HFFc6 (cell line): ENCODE measurements around the gene FOXC1. TPM values are rescaled to one million over a fixed set of nuclear protein-coding genes. Genes with fewer than 3 reads are reported as not detected.

Experiments used
- DNase-seq: peaks from one replicate; pipeline ENCODE4 v3.0.0-alpha.2; 2018
- H3K27ac Mint-ChIP-seq: 2 replicates; pipeline ENCODE4 v1.8.0; 2020; ENCODE audit warnings: mild to moderate bottlenecking, mixed read lengths
- H3K27me3 Mint-ChIP-seq: 2 replicates; pipeline ENCODE4 v1.8.0; 2021; ENCODE audit warnings: mild to moderate bottlenecking, moderate library complexity, mixed read lengths; ENCODE audit not compliant: insufficient read depth
- H3K36me3 Mint-ChIP-seq: 2 replicates; pipeline ENCODE4 v1.8.0; 2021; ENCODE audit warnings: low read depth, mixed read lengths
- H3K4me1 Mint-ChIP-seq: 2 replicates; pipeline ENCODE4 v1.8.0; 2020; ENCODE audit warnings: low read depth, mixed read lengths
- H3K4me3 Mint-ChIP-seq: 2 replicates; pipeline ENCODE4 v1.8.0; 2020; ENCODE audit warnings: mild to moderate bottlenecking, moderate library complexity, mixed read lengths
- H3K9me3 Mint-ChIP-seq: 2 replicates; pipeline ENCODE4 v1.8.0; 2020; ENCODE audit warnings: mild to moderate bottlenecking, mixed read lengths
- CTCF ChIP-seq: fragments of 200-600 bp; sonication (generic); IDR thresholded peaks from 2 replicates; pipeline ENCODE4 v1.5.0; 2021; ENCODE audit warnings: antibody characterized with exemption, mild to moderate bottlenecking
- total RNA-seq, 6 experiments: library from RNA; stranded (reverse); fragmentation: NEBNext Ultra II Directional; extraction: Animal tissue kit (Norgen Biotek cat#: 25700); gene quantifications; 2 replicates in 1 of 6; 3 replicates in 5 of 6; pipeline ENCODE4 v1.2.3, GENCODE V29; 2021

Gene FOXC1
- total RNA-seq, 6 experiments from 2014 or later: 15.8 to 18.0 (median 16.9) TPM

GRCh38 chr6:1622220-1622850, 12.6 kb downstream of the FOXC1 start:
- H3K27ac Mint-ChIP-seq: no peak overlapping the region
- peaks cover 8% of the 10 kb centered on the region for H3K4me1 Mint-ChIP-seq
- no peak overlapping the region for H3K4me3 Mint-ChIP-seq

GRCh38 chr6:1622851-1623768, 13.4 kb downstream of the FOXC1 start:
- Mint-ChIP-seq H3K9me3 (no peaks in the 10 kb centered on the region), H3K36me3 (no peaks in the 10 kb centered on the region; the same call in 1 of the 2 replicates), H3K27me3 (no peaks in the 10 kb centered on the region; the same call in 1 of the 2 replicates), H3K4me3 (peak overlapping the region; percentile 64), H3K27ac (no peak overlapping the region), H3K4me1 (peaks cover 8% of the 10 kb centered on the region)
- no peak for DNase-seq
- no peak for TF ChIP-seq CTCF

More at GRCh38 chr6:1622220-1622850, 12.6 kb downstream of the FOXC1 start:
- H3K9me3 Mint-ChIP-seq: no peaks in the 10 kb centered on the region
- TF ChIP-seq CTCF: no peak
- H3K36me3 Mint-ChIP-seq: no peaks in the 10 kb centered on the region; the same call in 1 of the 2 replicates
- no peaks in the 10 kb centered on the region for H3K27me3 Mint-ChIP-seq
- DNase-seq: no peak

GRCh38 chr6:1623769-1624057, 14.0 kb downstream of the FOXC1 start:
- Mint-ChIP-seq H3K27ac (no peak overlapping the region), H3K4me3 (peak overlapping the region; percentile 64), H3K4me1 (peaks cover 8% of the 10 kb centered on the region), H3K36me3 (no peaks in the 10 kb centered on the region; the same call in 1 of the 2 replicates), H3K27me3 (no peaks in the 10 kb centered on the region; the same call in 1 of the 2 replicates), H3K9me3 (no peaks in the 10 kb centered on the region)
- no peak for DNase-seq
- no peak for TF ChIP-seq CTCF

GRCh38 chr6:1624058-1624850, 14.5 kb downstream of the FOXC1 start:
- DNase-seq: no peak

More at GRCh38 chr6:1624058-1624850, 14.5 kb downstream of the FOXC1 start:
- peak overlapping the region; percentile 91 for H3K4me3 Mint-ChIP-seq
- H3K27me3 Mint-ChIP-seq: no peaks in the 10 kb centered on the region; the same call in 1 of the 2 replicates
- H3K36me3 Mint-ChIP-seq: no peaks in the 10 kb centered on the region; the same call in 1 of the 2 replicates
- no peak overlapping the region for H3K27ac Mint-ChIP-seq
- H3K9me3 Mint-ChIP-seq: no peaks in the 10 kb centered on the region
- no peak for TF ChIP-seq CTCF
- peaks cover 8% of the 10 kb centered on the region for H3K4me1 Mint-ChIP-seq
